ENCODE measurements around the gene CHMP1B.

CHMP1B gene, protein sequence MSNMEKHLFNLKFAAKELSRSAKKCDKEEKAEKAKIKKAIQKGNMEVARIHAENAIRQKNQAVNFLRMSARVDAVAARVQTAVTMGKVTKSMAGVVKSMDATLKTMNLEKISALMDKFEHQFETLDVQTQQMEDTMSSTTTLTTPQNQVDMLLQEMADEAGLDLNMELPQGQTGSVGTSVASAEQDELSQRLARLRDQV

DNA sequence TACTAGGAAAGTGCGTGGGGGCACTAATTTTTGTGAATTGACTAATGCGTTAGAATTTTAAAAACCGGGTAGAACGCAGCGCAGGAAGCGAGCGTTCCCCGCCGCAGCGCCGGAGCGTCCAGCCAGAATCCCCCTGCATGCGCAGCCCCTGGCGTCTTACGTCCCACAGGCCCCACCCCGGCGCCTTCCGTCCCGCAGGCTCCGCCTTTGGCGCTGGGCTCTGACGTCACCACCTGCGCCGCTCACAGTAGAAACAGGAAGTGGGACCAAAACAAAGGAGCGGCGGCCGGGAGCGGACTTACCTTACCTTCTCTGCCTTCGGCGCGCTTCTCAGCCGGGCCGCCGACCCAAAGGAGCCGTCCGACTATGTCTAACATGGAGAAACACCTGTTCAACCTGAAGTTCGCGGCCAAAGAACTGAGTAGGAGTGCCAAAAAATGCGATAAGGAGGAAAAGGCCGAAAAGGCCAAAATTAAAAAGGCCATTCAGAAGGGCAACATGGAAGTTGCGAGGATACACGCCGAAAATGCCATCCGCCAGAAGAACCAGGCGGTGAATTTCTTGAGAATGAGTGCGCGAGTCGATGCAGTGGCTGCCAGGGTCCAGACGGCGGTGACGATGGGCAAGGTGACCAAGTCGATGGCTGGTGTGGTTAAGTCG, at the start of gene CHMP1B:
CHMP1B (plus strand) TSS at position 268 of the 660 bp plus-strand sequence; CDS start at position 367, 99 bp downstream.
- H3K4me1 ChIP-seq (ENCODE audit: control insufficient read depth, low read depth, low read length): peaks cover 9% of the 10 kb centered on the region
- H3K27ac ChIP-seq (ENCODE audit: low read length): peak within 1 kb of the TSS; percentile 89
- H3K9me3 ChIP-seq (ENCODE audit: control insufficient read depth, low read depth, low read length): no peaks in the 10 kb centered on the region
- H3K4me3 ChIP-seq (ENCODE audit: low read length): peak within 1 kb of the TSS; percentile 96
- H3K27me3 ChIP-seq (ENCODE audit: control insufficient read depth, insufficient read depth, low read length): no peaks in the 10 kb centered on the region
- peak within 1 kb of the TSS; percentile 94 for H3K9ac ChIP-seq (ENCODE audit: low read length)
- H3K36me3 ChIP-seq (ENCODE audit: control insufficient read depth, low read depth, low read length): no peaks in the 10 kb centered on the region

DNA sequence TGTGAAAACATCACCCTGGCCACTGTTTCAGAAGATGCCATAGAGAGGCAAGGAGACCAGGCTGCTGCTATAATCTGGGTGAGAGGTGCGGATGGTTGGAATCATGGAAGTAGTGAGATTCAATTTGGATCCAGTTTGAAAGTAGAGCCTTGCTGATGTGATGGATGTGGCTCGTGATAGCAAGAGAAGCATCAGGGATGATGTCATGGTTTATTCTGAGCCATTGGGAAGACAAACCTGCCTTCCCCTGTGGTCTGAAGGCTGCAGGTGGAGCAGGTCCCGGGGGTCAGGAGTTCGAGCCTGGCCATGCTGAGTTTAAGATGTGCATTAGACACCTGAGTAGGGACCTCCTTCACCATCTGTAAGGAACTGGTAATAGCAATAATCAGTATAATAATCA, 49.6 kb upstream of the CHMP1B start:
- H3K9me3 ChIP-seq (ENCODE audit: control insufficient read depth, low read depth, low read length): no peaks in the 10 kb centered on the region
- H3K4me3 ChIP-seq (ENCODE audit: low read length): no peak overlapping the region
- H3K27ac ChIP-seq (ENCODE audit: low read length): no peak overlapping the region
- H3K27me3 ChIP-seq (ENCODE audit: control insufficient read depth, insufficient read depth, low read length): no peaks in the 10 kb centered on the region
- H3K9ac ChIP-seq (ENCODE audit: low read length): no peak overlapping the region
- peaks cover 11% of the 10 kb centered on the region for H3K4me1 ChIP-seq (ENCODE audit: control insufficient read depth, low read depth, low read length)
- H3K36me3 ChIP-seq (ENCODE audit: control insufficient read depth, low read depth, low read length): no peaks in the 10 kb centered on the region

DNA sequence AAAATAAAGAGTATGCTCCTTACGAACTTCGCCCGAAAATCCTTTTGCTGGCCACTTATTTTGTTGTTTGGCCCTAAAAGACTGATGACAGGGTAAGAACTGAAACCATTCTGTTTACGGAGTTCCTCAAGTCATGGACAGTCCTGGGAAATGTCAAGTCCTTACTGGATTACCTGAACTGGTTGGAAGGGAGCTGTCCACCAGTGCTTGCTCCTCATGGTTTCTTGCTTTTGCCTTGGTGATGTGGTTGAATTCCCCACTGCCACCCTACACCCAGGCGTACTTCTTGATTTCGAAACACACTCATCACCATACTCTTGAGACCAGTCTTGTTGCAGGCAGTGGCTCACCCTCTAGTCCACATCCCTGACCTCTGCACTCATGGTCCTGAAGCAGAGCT, 49.1 kb upstream of the CHMP1B start:
- Histone ChIP-seq H3K4me3 (ENCODE audit: low read length) (no peak overlapping the region), H3K36me3 (ENCODE audit: control insufficient read depth, low read depth, low read length) (no peaks in the 10 kb centered on the region), H3K9me3 (ENCODE audit: control insufficient read depth, low read depth, low read length) (no peaks in the 10 kb centered on the region), H3K27me3 (ENCODE audit: control insufficient read depth, insufficient read depth, low read length) (no peaks in the 10 kb centered on the region), H3K27ac (ENCODE audit: low read length) (no peak overlapping the region), H3K4me1 (ENCODE audit: control insufficient read depth, low read depth, low read length) (peaks cover 17% of the 10 kb centered on the region), H3K9ac (ENCODE audit: low read length) (no peak overlapping the region)

DNA sequence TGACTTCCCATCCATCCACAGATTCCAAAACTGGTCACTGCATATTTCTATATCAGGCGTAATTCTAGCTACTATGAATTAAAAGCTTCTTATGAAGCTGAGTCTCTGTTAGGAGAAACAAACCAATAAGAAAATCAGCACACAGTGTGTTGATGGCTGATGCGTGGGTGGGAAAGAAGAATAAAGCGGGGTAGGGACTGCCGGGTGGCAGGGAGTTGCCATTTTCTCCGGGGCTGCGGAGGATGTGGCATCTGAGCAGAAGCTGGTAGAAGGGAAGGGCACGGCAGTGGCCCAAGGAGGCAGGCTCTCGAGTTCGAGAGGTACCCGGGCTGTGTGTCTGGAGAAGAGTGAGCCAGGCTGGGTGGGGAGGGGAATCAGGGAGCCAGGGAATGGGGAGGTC, 48.6 kb upstream of the CHMP1B start:
- H3K4me1 ChIP-seq (ENCODE audit: control insufficient read depth, low read depth, low read length): peaks cover 21% of the 10 kb centered on the region
- H3K36me3 ChIP-seq (ENCODE audit: control insufficient read depth, low read depth, low read length): no peaks in the 10 kb centered on the region
- H3K9ac ChIP-seq (ENCODE audit: low read length): no peak overlapping the region
- no peaks in the 10 kb centered on the region for H3K27me3 ChIP-seq (ENCODE audit: control insufficient read depth, insufficient read depth, low read length)
- no peaks in the 10 kb centered on the region for H3K9me3 ChIP-seq (ENCODE audit: control insufficient read depth, low read depth, low read length)
- H3K27ac ChIP-seq (ENCODE audit: low read length): no peak overlapping the region
- no peak overlapping the region for H3K4me3 ChIP-seq (ENCODE audit: low read length)

DNA sequence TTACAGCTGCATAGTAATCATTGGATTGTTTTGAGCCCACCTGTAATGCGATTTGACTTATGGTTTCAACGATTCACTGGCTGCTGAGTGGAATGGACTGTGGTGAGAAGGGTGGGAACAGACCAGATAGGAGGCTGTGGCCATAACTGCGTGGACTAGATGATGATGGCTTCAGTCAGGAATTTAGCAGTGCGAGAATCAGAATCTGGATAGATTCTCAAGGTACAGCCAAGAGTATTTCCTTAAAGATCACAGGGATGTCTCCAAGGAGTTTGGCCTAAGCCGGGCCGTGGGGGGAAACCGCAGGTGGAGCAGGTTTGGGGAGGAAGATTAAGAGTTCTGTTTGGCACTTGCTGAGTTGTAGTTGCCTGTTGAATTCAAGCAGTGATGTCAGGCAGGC, 44.0 kb upstream of the CHMP1B start:
- Histone ChIP-seq H3K36me3 (ENCODE audit: control insufficient read depth, low read depth, low read length) (no peaks in the 10 kb centered on the region), H3K27ac (ENCODE audit: low read length) (peak overlapping the region; percentile 61), H3K4me3 (ENCODE audit: low read length) (no peak overlapping the region), H3K4me1 (ENCODE audit: control insufficient read depth, low read depth, low read length) (peaks cover 53% of the 10 kb centered on the region), H3K9ac (ENCODE audit: low read length) (no peak overlapping the region), H3K27me3 (ENCODE audit: control insufficient read depth, insufficient read depth, low read length) (no peaks in the 10 kb centered on the region), H3K9me3 (ENCODE audit: control insufficient read depth, low read depth, low read length) (no peaks in the 10 kb centered on the region)

DNA sequence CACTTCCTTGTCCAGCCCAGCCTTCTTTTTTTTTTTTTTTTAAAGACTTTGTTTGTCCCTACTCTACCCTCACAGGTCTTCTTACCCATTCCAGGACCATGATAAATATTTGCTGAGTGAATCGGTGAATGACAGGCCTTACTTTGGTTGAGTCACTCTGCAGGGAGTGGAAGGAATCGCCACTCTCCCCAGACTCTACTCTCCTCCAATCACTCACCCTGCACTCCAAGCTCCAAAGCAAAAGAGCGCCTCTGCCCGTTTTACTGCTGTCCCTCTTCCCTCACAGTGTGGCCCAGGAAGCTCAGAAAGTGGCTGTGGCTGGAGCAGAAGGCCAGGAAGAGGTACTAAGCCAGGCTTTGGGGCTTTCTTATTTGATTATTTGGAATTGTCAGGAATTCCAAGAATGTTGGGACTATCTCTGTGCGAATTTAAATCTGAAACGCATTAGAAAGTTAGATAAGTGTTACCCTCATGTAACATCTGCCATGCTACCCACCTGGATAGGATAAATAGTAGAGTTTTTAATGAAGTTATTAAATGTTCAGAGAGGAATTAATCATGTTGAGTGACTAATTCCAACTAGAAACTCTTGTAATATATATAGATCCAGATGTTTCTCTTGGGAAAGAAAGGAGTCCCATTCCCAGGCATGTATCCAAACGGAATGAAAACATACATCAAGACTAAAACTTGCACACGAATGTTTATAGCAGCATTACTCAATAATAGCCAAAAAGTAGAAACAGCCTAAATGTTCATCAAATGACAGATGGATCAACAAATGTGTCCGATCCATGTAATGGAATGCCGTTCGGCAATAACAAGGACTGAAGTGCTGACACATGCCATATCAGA, 43.0 kb upstream of the CHMP1B start:
- Histone ChIP-seq H3K27me3 (ENCODE audit: control insufficient read depth, insufficient read depth, low read length) (no peaks in the 10 kb centered on the region), H3K4me1 (ENCODE audit: control insufficient read depth, low read depth, low read length) (peaks cover 53% of the 10 kb centered on the region), H3K9me3 (ENCODE audit: control insufficient read depth, low read depth, low read length) (no peaks in the 10 kb centered on the region), H3K9ac (ENCODE audit: low read length) (no peak overlapping the region), H3K27ac (ENCODE audit: low read length) (peak overlapping the region; percentile 80), H3K4me3 (ENCODE audit: low read length) (peak overlapping the region; percentile 9), H3K36me3 (ENCODE audit: control insufficient read depth, low read depth, low read length) (no peaks in the 10 kb centered on the region)

DNA sequence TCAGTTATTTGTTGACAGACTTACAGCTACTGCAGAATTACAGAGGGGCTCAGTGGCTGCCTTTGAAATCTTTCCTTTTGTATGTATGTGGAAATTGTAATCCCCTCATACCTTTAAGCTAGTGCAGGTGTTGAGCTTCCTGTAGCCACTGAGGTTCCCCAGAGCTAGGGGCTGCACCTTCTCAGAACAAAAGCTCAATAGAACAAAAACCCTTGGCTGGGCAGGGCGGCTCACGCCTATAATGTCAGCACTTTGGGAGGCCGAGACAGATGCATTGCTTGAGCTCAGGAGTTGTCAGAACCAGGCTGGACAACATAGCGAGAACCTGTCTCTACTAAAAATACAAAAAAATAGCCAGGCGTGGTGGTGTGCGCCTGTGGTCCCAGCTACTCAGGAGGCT, 41.3 kb upstream of the CHMP1B start:
- H3K27me3 ChIP-seq (ENCODE audit: control insufficient read depth, insufficient read depth, low read length): no peaks in the 10 kb centered on the region
- no peak overlapping the region for H3K9ac ChIP-seq (ENCODE audit: low read length)

DNA sequence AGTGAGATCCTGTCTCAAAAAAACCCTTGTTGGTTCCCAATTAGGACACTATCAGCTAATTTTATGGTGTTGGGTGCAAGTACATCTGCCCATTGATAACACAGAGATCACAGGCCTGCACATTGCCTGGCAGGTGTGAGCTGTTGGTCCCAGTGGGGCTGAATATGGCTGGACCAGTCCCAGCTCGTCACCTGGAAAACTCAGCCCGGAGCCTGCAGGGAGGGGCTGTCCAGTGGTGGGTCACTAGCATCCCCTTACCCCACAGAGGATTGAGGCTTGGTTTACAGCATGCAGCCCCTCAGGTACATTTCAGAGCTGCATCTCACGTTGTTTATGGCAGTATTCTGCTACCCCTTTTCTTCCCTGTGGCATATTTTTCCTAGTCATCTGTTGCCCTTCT, 40.8 kb upstream of the CHMP1B start:
- peaks cover 53% of the 10 kb centered on the region for H3K4me1 ChIP-seq (ENCODE audit: control insufficient read depth, low read depth, low read length)
- H3K36me3 ChIP-seq (ENCODE audit: control insufficient read depth, low read depth, low read length): no peaks in the 10 kb centered on the region
- no peak overlapping the region for H3K27ac ChIP-seq (ENCODE audit: low read length)
- H3K4me3 ChIP-seq (ENCODE audit: low read length): no peak overlapping the region
- H3K9ac ChIP-seq (ENCODE audit: low read length): no peak overlapping the region
- no peaks in the 10 kb centered on the region for H3K27me3 ChIP-seq (ENCODE audit: control insufficient read depth, insufficient read depth, low read length)
- H3K9me3 ChIP-seq (ENCODE audit: control insufficient read depth, low read depth, low read length): no peaks in the 10 kb centered on the region

More for the DNA sequence above, 41.3 kb upstream of the CHMP1B start:
- Histone ChIP-seq H3K27ac (ENCODE audit: low read length) (no peak overlapping the region), H3K36me3 (ENCODE audit: control insufficient read depth, low read depth, low read length) (no peaks in the 10 kb centered on the region), H3K4me3 (ENCODE audit: low read length) (no peak overlapping the region), H3K9me3 (ENCODE audit: control insufficient read depth, low read depth, low read length) (no peaks in the 10 kb centered on the region), H3K4me1 (ENCODE audit: control insufficient read depth, low read depth, low read length) (peaks cover 53% of the 10 kb centered on the region)

DNA sequence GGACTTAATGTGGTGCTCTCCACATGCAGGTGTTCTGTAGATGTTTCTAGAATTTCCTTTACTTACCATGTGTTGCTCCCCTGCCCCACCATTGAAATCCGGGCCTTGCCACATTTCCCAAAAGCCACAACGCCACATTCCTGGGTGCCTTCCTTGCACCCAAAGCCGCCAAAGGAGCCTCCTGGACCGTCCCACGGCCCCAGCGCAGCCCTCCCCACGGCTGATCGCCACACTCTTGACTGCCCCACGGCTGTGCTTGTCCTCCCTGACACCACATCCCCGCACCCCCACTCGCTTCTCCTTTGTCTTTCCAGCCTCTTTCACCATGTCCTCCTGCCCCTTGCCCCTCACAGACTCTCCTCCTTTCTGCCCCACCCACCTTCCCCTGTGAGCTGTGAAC, 40.2 kb upstream of the CHMP1B start:
- Histone ChIP-seq H3K9me3 (ENCODE audit: control insufficient read depth, low read depth, low read length) (no peaks in the 10 kb centered on the region), H3K27me3 (ENCODE audit: control insufficient read depth, insufficient read depth, low read length) (no peaks in the 10 kb centered on the region), H3K27ac (ENCODE audit: low read length) (no peak overlapping the region), H3K36me3 (ENCODE audit: control insufficient read depth, low read depth, low read length) (no peaks in the 10 kb centered on the region), H3K4me1 (ENCODE audit: control insufficient read depth, low read depth, low read length) (peaks cover 47% of the 10 kb centered on the region), H3K9ac (ENCODE audit: low read length) (no peak overlapping the region), H3K4me3 (ENCODE audit: low read length) (no peak overlapping the region)

DNA sequence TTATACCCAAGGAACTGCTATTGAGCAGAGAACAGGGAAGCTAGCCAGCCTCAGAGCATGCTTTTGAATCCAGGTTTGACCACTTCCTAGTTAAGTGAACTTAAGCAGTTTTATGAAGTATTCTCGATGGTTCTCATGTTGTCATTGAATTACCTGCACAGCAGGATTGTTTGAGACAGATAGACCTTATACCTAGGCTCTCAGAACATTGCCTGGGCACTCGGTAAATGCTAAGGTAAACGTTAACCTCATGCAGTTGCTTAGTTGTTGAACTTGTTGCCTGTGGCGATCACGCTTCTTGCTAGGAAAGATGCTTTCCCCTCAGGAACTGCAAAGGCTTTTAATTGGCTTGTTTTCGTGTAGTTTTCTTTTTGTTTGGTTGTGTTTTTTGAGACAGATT, 34.0 kb upstream of the CHMP1B start:
- H3K4me3 ChIP-seq (ENCODE audit: low read length): no peak overlapping the region
- no peaks in the 10 kb centered on the region for H3K9me3 ChIP-seq (ENCODE audit: control insufficient read depth, low read depth, low read length)
- H3K4me1 ChIP-seq (ENCODE audit: control insufficient read depth, low read depth, low read length): no peaks in the 10 kb centered on the region
- H3K36me3 ChIP-seq (ENCODE audit: control insufficient read depth, low read depth, low read length): no peaks in the 10 kb centered on the region
- no peaks in the 10 kb centered on the region for H3K27me3 ChIP-seq (ENCODE audit: control insufficient read depth, insufficient read depth, low read length)
- no peak overlapping the region for H3K27ac ChIP-seq (ENCODE audit: low read length)
- H3K9ac ChIP-seq (ENCODE audit: low read length): no peak overlapping the region

DNA sequence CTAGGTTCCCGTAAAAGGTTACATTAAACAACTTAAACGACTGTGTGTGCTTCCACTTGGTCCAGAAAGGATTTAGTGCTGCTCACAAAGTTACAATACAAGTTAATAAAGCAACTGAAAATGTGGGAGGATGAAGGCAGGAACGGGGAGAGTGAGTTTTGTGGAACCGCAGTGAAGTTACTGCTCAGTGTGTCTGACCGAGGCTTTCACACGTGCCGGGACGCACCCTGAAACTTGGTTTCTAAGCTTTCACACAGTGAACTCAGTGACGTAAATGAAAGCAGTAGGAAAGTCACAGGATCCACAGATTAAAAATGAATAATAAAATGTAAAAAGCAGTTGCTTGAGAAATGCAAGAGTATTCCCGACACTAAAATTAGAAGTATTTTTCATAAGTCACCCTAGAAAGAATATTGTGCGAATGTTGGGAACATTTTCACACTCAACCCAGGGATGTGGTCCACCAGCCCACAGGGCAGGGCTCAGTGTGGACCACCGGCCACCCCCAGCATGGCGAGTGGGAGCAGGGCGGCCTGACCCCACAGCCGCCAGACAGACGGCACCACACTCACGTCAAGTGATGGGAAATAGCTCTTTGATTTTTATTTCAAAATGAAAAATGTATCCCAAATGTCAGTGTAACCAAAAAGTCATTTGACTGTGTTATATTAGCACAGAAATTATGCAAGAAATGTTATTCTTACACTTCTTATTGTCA, 32.6 kb upstream of the CHMP1B start:
- Histone ChIP-seq H3K4me3 (ENCODE audit: low read length) (no peak overlapping the region), H3K27ac (ENCODE audit: low read length) (no peak overlapping the region), H3K9ac (ENCODE audit: low read length) (no peak overlapping the region), H3K9me3 (ENCODE audit: control insufficient read depth, low read depth, low read length) (no peaks in the 10 kb centered on the region), H3K36me3 (ENCODE audit: control insufficient read depth, low read depth, low read length) (no peaks in the 10 kb centered on the region), H3K27me3 (ENCODE audit: control insufficient read depth, insufficient read depth, low read length) (no peaks in the 10 kb centered on the region), H3K4me1 (ENCODE audit: control insufficient read depth, low read depth, low read length) (peaks cover 6% of the 10 kb centered on the region)

Measured in iPS-18a (cell line).